Inferior parietal cortex (tissue), 1 donor: ENCODE measurements around the gene NUAK1.

Experiments
- DNase-seq: peaks from one replicate; pipeline ENCODE4 v3.0.0-alpha.2; 2016; ENCODE audit errors: extremely low spot score

Gene NUAK1

DNA sequence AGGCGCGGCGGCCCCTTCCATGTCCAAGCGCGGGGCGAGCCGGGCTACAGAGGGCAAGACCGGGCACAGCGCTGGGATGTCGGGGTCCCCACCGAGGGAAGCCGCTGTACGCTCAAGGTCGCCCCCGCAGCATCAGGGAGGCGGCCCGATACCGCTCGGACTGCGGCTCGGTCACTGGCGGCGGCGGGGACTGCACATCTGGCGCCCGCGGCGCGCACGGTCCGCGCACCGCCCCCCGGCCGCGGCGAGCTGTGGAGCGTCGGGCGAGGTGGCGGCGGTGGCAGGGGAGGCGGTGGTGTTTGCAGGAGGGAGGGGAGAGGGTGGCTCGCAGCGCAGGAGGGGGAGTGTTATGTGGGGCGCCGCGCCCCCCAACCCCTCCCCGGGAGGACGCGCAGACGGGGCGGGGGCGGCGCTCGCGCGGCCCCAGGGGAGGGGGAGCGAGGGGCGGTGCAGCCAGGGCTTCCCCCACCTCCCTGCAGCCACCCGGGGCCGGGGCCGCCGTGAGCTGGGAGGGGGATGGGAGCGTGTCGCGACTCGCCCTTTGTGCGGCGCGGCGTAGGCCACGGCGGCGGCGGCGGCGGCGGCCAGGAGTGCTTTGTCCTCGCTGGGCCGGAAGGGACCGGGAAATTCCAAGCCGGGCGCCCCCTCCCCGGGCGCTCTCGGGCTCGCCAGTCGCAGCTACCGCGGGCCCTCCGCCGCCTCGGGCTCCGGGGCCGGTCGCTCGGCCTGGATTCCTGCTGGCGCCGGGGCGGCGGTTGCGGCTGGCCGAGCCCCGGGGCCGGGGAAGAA lies at the start of gene NUAK1:
NUAK1 (minus strand) TSS at position 322 of the 789 bp plus-strand sequence; CDS start at position 21, 301 bp downstream.
- peak; percentile 45 for DNase-seq

DNA sequence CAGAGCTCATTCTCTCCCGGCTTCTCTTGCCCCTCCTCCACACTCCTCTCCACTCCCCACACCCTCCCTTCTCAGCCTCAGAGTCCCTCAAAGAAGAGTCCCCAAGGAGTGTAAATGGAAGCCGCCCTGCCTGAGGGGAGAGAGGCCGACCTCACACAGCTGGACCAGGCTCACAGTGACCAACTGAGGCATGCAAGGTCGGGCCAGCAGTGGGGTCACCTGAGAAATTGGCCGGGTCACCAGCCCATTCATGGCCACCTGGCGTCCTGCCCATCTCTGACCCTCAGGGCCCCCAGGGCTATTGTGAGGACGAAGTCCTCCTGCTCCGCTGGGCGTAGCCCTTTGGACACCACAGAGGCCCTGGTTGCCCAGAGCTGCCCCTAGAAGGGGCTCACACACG lies 49.5 kb upstream of the NUAK1 start:
- DNase-seq: no peak

DNA sequence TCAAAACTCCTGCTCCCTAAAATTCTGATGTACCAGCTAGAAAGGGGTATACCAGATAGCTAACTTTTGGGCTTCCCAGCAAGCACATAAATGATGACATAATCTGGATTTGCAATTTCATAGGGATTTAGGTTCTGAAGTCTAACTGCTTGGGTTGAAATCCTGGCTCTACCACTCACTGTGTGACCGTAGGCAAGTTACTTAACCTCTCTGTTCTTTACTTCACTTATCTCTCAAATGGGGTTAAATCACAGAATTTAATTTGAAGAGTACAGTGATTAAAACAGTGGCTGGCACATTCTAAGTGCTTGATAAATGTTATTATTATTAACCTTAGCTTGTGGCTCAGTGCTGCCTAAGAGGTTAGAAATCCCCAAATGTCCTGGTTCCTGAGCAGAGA lies 49.1 kb upstream of the NUAK1 start:
- no peak for DNase-seq

DNA sequence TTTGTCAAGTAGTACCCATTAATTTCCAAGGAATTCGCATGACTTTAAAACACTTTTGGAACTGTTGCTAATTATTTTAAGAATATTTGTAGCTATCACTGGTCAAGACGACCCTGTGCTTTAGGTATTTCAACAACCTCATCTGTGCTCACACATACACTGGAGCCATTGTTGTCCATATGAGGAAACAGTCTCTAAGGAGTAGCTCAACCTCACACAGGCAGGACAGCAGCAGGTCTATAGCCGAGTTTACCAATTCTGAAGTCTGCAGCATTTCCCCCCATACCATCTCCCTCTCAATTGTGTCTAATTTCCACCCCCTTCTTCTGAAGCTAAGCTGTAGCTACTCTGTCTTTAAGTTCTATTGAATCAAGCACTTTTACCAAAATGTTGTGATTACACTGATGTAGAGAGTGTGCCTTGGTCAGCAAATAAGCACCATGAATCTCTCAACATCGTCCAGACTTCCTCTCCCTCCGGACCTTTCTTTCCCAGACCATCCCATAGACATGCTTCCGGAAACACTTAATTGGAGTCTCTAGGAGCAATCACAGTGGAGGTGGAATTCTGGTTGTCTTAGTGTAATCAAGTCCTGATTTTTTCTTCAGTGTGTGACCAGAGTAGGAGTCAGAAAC lies 48.5 kb upstream of the NUAK1 start:
- DNase-seq: no peak

DNA sequence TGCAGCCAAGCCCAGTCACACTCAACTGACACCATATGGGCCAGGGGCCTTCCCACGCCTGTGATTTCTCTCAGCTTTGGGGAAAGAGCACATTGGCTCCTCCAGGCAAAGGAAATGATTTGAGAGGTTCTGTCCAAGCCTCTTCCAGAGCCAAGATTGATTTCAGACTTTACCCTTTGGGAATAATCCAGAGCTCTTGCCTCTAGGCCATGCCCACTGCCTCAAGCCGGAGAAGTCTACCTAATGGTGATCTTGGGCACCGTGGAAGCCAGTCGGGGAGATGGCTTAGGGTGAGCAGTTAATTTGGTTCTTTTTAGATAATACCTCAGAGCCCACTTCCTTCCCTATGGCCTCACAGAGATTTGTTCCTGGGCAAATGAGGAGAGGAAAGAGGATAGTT lies 45.0 kb upstream of the NUAK1 start:
- no peak for DNase-seq

DNA sequence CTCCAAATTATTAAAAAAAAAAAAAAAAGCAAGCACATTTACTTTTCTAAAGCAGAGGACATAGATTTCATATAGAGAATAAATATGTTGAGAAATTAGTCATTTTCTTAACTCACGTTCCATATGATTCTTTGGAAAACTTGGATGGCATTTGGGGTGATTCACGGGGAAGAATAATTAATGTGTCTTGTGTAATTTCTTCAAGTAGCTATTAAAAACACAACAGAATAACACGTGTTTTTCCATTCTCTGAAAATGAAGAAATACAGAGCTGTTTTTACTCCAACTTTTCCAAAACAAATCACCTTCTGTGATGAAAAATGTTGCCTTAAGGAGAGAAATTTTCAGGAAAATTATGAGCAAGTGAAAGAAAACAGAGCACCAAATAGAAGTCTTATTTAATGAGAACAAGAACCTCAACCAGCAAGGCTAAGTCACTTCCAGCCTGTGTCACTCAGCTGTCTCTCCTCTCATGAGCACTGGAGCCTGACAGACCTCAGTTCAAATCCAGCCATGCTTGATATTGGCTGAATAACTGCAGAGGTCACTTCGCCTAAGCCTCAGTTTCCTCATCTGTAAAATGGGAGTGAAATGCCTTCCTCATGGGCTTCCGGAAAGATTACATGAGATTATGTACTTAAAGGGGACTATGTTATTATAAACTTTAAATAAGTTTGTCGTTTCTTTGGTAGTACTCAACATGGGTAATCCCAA lies 42.8 kb upstream of the NUAK1 start:
- no peak for DNase-seq

DNA sequence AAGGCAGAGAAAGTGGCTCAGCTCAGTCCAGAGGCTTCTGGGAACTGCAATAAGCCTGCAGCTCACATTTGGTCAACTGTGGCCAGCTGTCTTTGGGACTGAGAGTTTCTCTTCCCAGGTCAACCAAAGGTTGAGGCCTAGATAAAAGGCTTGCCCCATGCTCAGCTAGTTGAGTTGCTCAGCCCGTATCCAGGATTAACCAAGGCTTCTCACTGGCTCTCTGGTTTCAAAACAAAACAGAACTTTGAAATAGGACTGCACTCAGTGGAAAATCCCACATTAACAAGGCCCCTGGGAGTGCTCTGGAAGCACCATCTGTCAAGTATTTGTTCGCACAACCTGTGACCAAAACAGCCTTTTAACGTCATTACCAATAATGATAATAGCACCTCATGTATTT lies 40.3 kb upstream of the NUAK1 start:
- DNase-seq: no peak

DNA sequence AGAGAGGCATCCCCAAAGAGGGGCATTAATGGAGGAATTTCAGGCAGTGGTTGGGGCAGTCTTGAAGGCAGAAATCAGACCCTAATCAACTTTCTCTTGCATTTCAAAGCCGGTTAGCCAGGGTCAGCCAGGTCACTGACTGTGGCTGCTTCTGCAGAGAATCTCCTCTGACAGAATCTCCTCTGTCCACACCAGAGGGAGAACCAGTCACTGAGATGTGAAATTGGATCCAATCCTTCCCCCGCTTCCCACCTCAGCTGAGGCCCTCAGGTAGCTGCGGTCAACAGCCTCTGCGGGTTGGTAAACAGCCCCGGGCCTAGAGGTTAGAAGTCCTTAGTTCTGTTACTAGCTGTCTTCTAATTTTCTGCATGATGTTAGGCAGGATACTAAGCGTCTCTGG lies 39.8 kb upstream of the NUAK1 start:
- no peak for DNase-seq

DNA sequence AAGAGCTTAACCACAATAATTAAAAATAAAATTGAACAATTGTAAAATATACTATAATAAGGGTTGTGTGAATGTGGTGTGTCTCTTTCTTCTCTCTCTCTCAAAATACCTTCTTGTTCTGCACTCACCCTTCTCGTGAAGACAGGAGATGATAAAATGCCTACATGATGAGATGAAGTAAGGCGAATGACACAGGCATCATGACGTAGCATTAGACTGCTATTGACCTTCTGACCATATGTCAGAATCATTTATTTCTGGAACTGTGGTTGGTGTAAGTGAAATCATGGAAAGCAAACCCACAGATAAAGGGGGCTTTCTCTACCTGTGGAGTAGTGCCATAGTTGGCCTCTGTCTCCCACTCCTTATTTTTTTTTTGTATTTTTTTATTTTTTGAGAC lies 37.8 kb upstream of the NUAK1 start:
- no peak for DNase-seq

DNA sequence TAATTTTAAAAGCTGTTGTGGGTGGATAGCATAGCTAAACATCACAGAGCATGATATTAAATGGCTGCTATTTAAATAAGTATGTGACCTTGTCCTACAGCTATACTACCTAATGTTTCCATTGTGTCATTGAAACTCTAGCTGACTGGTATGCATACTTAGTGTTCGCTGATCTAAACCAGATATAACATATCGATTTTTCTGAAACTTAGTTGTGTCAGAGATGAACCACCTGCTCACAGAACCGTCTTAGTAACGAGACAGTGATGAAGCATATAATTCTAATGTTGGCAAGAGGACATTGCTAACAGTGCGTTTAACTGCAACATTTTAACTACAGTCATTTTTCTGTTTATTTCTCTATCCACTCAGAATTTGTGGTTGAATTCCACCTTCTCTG lies 36.1 kb upstream of the NUAK1 start:
- DNase-seq: no peak

DNA sequence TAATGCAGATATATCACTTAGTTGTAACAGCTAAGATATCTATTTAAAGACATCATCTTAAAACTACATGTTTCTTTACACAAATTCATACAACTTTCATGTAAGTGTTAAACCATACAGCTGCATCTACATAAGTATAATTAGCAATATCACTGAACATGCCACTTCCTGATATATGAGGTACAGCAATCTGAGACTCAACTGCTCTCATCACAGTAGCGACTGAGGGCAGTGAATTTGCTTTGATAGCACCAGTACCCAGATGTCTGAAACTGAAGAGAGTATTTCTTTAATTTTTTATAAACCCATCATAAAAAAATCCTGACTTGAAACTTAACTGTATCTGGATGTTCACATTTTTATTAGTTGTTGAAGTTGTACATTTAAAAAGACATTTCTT lies 34.7 kb upstream of the NUAK1 start:
- DNase-seq: no peak

DNA sequence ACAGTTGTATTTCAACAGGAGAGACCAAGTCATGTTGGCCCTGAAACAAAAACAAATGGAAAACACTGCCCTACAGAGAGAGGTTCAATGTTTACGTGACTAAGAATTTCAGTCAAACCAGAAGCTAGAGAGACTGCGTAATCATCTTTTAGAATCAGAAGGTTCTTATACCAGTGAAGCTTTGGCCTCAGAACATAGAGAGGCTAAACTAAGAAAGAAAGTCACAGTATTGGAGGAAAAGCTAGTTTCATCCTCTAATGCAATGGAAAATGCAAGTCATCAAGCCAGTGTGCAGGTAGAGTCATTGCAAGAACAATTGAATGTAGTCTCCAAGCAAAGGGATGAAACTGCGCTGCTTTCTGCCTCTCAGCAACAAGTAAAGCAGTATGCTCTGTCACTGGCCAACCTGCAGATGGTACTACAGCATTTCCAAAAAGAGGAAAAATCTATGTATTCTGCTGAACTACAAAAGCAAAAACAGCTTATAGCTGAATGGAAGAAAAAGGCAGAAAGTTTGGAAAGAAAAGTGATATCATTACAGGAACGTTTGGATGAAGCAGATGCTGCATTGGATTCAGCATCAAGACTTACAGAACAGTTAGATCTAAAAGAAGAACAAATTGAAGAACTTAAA lies 32.5 kb upstream of the NUAK1 start:
- DNase-seq: no peak

DNA sequence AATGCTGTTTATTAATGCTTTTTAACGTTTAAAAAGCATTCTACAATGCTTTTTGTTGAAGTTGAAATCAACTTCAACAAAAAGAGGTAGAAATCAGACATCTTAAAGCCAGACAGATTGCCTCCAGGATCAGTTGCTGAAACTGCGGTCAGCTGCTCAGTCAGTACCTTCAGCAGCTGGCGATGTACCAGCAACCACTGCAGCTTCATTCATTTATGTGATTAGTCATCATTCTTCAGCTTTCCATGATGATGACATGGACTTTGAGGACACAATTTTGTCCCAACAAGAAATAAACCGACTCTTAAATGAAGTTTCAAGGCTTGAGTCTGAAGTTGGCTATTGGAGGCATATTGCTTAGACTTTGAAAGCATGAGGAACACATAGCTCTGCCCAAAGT lies 31.5 kb upstream of the NUAK1 start:
- no peak for DNase-seq

DNA sequence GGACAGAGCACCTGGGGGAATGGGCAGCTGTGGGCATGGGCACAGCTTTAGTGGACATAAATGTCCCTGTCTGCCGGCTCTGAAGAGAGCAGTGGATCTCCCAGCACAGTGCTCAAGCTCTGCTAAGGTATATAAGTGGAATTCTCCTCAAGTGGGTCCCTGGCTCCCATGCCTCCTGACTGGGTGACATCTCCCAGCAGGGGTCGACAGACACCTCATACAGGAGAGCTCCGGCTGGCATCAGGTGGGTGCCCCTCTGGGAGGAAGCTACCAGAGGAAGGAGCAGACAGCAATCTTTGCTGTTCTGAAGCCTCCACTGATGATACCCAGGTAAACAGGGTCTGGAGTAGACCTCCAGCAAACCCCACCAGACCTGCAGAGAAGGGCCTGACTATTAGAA lies 25.0 kb upstream of the NUAK1 start:
- no peak for DNase-seq

DNA sequence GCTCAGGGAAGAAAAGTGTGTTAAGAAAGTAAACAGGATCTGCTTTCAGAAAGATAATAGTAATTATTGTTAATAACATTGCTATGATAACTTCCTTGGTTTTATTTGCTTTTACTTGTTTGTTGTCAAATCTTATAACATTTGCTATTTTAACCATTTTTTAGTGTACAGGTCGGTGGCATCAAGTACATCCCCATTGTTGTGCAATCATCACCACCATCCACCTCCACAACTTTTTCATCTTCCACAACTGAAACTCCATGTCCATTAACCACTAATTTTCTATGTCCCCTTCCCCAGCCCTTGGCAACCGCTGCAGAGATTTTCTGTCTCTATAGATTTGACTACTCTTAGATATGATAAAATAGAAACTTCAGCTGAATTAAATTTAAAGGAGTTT lies 22.7 kb upstream of the NUAK1 start:
- DNase-seq: no peak

DNA sequence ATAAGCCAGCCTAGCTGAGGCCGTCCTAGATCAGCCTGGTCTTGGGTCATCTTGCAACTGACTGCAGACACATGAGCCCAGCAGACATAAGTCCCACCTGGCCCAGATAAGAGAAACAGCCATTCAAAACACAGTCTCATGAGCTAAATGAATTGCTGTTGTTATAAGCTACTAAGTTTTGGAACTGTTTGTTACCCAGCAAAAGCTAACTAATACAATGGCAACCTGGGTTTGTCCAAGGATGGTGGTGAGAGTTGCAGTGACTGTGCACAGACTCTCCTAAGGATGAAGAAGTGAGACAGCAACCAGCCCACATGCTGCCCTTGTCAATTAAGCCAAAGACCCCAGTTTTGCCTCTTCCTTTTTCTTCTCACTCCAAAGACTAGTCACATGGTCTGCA lies 22.2 kb upstream of the NUAK1 start:
- no peak for DNase-seq

DNA sequence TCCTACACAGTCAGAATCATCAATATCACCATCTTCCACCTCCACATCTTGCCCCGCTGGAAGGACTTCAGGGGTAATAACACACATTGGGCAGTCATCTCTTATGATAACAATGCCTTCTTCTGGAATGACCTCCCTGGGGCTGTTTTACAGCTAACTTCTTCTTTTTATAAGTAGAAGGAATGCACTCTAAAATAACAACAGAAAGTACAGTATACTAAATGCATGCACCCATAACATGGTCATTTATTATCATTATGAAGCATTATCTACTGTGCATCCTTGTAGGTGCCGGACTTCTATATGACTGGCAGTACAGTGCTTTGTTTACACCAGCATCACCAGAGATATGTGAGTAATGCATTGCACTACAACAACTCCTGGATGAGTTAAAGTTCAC lies 19.0 kb upstream of the NUAK1 start:
- no peak for DNase-seq

DNA sequence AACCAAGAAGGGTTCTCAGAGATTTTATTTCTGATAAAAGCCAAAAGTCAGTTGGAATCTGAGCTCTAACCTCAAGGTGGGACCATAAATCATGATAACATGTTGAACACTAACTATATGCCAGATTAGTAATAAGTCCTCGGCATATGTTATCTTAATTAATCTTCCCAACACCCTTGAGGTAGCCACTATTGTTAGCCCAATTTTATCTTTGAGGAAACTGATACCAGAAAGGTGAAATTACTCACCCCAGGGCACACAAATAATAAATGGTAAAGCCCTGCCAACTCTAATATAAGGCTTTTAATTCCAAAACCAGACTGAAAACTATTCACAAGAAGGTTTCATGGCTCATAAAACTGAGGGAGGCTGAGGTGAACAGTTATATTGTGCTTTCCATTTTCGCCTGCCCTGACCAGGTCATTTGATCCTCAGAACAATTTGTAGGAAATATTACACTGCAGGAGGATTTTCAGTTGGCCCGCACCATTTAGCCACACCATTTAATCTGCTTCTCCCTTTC lies 16.1 kb upstream of the NUAK1 start:
- no peak for DNase-seq

DNA sequence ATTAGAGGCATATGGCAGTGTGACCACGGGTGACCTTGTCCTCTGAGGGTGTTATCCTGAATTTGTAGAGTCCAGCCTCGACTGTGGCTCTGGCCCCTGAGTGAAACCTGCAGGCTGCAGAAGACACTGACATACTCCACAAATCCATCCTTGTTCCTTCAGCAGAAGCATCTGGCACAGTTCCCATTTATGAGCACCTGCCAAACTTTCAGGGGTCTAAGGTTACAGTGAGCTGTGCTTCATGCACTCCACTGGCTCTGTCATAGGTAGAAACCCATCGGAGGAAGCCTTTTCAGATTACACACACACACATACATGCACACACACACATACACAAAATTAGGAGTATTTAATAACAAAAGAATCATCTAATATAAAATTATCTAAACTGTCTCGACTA lies 13.6 kb upstream of the NUAK1 start:
- DNase-seq: no peak

DNA sequence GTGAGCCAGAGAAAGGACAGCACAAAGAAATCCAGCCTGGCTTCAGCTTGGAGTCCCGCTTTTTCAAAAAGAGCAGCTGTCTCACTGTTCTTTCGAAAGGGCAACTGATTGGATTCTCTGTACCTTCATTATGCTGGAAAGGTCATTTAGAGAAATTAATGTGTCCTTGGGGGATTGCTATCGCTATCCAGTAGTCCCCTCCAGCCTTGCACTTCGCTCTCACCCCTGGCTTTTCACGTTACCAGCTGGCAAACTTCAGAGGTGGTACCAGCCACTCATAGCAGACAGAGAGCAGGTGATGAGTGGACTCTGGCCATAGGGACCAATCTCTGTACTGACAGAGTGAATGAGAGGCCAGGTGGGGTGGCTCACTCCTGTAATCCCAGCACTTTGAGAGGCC lies 11.8 kb upstream of the NUAK1 start:
- DNase-seq: no peak

DNA sequence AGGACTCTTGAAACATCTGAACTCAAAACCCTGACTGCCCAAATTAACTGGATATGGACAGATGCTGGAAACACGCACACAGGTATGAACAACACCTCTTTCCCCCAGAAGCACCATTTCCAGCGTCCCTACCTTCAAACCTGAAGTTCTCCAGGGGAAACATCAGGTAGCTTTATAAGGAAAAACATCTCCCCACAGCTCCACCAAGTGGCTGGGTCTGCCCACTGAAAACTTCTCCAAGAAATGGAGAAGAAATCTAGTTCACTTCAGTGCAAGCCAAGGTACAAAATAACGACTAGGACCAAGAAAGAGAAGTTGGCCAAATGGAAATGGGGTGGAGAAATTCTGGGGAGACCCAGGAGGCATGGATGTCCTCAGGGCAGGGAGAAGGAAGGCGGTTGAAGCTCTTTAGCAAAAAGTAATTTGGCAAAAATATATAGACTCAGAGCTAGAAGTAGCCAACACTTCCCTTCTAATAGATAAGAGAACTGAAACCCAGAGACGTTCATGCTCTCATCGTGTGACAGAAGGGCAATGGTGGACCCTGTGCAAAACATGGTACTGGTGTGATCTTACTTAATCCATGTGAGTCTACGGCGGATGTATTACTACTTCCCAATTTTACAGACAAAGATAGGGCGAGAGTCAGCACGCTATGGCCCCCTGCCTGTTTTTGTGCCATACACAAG lies 10.5 kb upstream of the NUAK1 start:
- DNase-seq: no peak

DNA sequence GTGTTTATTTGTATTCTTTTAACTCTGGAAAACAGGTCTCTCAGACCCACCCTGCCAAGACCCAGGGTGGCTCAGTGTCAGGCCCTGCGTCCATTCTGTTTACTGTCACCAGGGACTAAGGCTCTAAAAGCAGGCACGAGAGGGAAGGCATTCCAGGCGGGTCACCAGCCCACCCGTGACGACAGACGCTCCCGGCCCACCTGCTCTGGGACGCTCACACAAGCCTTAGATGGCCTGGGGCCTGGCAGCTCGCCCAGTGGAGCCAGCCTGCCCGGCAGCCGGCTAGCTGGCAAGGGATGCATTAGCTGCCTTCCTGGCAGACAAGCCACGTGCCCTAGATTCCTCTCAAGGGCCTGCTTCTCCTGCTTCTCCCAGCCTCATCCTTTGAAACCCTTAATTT lies 9.2 kb upstream of the NUAK1 start:
- peak; percentile 65 for DNase-seq
